LNCaP clone FGC (cell line): ENCODE results near the gene KLHL18.
A peak's percentile ranks its signal among the peaks of the same experiment; 100 is the strongest.

Source experiments
- DNase-seq: peaks from one replicate; pipeline ENCODE4 v3.0.0-alpha.2; 2011; ENCODE audit warnings: low read depth
- H3K4me3 ChIP-seq: 2 replicates; pipeline ENCODE4 v1.5.1; 2011; ENCODE audit warnings: mild to moderate bottlenecking, low read depth, low read length, control low read depth
- TF ChIP-seq, protein P1 (sequence below): IDR thresholded peaks from 2 replicates; pipeline ENCODE4 v1.5.1; 2012; ENCODE audit warnings: mild to moderate bottlenecking; ENCODE audit not compliant: control insufficient read depth, insufficient read depth; ENCODE audit errors: extremely low read depth

Gene KLHL18

DNA sequence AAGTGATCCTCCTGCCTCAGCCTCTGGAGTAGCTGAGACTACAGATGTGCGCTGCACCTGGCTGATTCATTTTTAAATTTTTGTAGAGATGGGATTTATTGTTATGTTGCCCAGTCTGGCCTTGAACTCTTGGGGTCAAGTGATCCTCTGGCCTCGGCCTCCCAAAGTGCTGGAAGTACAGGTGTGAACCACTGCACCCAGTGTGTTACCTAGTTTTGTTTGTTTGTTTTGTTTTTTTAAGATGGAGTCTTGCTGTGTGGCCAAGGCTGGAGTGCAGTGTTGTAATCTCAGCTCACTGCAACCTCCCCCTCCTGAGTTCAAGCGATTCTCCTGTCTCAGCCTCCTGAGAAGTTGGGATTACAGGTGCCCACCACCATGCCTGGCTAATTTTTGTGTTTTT, 110.2 kb downstream of the KLHL18 start:
- TF ChIP-seq, protein P1, sequence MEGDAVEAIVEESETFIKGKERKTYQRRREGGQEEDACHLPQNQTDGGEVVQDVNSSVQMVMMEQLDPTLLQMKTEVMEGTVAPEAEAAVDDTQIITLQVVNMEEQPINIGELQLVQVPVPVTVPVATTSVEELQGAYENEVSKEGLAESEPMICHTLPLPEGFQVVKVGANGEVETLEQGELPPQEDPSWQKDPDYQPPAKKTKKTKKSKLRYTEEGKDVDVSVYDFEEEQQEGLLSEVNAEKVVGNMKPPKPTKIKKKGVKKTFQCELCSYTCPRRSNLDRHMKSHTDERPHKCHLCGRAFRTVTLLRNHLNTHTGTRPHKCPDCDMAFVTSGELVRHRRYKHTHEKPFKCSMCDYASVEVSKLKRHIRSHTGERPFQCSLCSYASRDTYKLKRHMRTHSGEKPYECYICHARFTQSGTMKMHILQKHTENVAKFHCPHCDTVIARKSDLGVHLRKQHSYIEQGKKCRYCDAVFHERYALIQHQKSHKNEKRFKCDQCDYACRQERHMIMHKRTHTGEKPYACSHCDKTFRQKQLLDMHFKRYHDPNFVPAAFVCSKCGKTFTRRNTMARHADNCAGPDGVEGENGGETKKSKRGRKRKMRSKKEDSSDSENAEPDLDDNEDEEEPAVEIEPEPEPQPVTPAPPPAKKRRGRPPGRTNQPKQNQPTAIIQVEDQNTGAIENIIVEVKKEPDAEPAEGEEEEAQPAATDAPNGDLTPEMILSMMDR = no peak
- DNase-seq = no peak
- no peak overlapping the region for H3K4me3 ChIP-seq

DNA sequence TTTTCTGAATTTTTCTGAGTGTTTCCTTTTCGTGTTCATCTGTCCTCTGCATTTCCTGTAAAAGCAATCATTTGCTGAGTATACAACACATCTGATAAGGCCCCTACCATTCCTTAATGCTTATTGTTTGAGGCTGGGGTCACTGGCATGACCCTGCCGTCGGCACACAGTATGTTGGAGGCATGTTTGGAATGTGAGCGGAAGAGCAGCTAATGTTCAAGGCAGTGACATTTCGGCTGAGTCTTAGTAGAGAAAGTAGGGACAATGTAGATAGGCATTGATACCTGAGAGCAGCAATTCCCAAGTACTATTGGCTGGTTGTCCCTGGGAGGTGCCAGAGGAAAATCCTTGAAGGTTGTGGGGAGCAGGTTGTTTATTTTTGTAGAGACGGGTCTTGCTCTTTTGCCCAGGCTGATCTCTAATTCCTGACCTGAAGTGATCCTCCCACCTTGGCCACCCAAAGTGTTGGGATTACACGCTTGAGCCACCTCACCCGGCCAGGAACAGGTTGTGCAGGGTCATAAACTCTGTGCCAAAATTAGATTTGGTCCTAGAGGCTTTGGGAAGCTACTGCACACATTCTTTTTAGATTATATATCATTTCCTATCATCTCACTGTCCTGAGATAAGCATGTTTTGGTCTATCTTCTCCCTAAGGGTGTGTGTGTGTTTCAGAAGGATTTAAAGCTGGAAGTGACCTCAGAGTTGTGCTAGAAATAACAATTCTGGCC, 111.6 kb downstream of the KLHL18 start:
- H3K4me3 ChIP-seq = peak overlapping the region; percentile 2; the same call in 1 of the 2 replicates
- TF ChIP-seq, protein P1 = no peak
- peak; percentile 80 for DNase-seq

DNA sequence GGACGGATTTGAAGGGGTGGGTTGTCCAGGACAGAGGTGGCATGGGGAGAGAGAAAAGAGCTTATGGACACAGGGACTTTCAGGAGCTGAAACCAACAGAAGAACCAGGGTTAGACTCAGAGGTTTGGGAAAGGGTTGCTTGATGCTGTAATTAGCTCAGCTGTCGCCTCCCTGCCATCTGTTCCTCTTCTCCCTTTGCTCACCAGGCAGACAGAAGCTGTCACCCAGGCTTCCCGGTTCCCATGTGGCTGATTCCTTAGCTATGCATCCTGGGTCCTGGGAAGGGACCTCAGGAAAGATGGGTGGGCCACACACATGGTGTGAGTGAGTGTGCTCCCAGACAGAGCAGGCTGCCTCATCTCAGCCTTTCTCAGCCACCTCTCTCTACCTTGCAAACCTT, 112.1 kb downstream of the KLHL18 start:
- H3K4me3 ChIP-seq = peak overlapping the region; percentile 2; the same call in 1 of the 2 replicates
- DNase-seq = no peak
- TF ChIP-seq, protein P1 = no peak
